Prostate gland (tissue), 2 donors: ENCODE data around the gene OR12D2. TPM values are rescaled to one million over a fixed set of nuclear protein-coding genes. Genes with fewer than 3 reads are reported as not detected.

ENCODE experiments used
- DNase-seq: peaks from one replicate; pipeline ENCODE4 v3.0.0-alpha.2; 2019; ENCODE audit warnings: low spot score
- H3K27ac ChIP-seq, 2 donors: fragments of 200-600 bp; sonication (generic); 2 replicates each; pipeline ENCODE4 v1.5.1; 2017 to 2019
- H3K27me3 ChIP-seq: fragments of 200-600 bp; sonication (generic); replicated peaks from 2 replicates; pipeline ENCODE4 v1.5.1; 2019; ENCODE audit not compliant: insufficient read depth
- H3K36me3 ChIP-seq, 2 donors: fragments of 200-600 bp; sonication (generic); 1 replicate in 1 of 2; 2 replicates in 1 of 2; pipeline versions ENCODE4 v1.5.1 to v1.8.1; 2017 to 2019
- H3K4me1 ChIP-seq: fragments of 200-600 bp; sonication (generic); replicated peaks from 2 replicates; pipeline ENCODE4 v1.5.1; 2019
- H3K4me3 ChIP-seq, 2 donors: fragments of 200-600 bp; sonication (generic); 2 replicates each; pipeline ENCODE4 v1.5.1; 2017 to 2019
- H3K9me3 ChIP-seq: fragments of 200-600 bp; sonication (generic); 2 replicates; pipeline ENCODE4 v1.5.1; 2017
- POLR2A ChIP-seq: fragments of 450-650 bp; IDR thresholded peaks from one replicate; pipeline ENCODE4 v1.6.1; 2016; ENCODE audit warnings: antibody characterized with exemption, mild to moderate bottlenecking
- POLR2AphosphoS5 ChIP-seq: sonication (generic); formaldehyde crosslinking; IDR thresholded peaks from one replicate; pipeline ENCODE4 v1.6.1; 2017; ENCODE audit warnings: antibody characterized with exemption
- WGBS: methylation state at CpG from one replicate; pipeline ENCODE4 v1.1.5; 2018; 5-methylcytosine and 5-hydroxymethylcytosine counted together
- intact Hi-C: fragments of 100-400 bp; cut with DNase I; formaldehyde crosslinking; loops from one replicate; pipeline ENCODE4 v1.14.2; 2022
- total RNA-seq, 2 donors: library from RNA; depleted of rRNA; stranded (reverse); fragments of >200 nt; gene quantifications; one replicate each; pipeline ENCODE4 v1.1.0, GENCODE V29; 2016
- TF ChIP-seq, protein P1 (sequence below), 4 experiments: fragments of 200-600 bp in 2 of 4; fragments of 450-650 bp in 2 of 4; sonication (generic) in 2 of 4; IDR thresholded peaks; 1 replicate in 3 of 4; 2 replicates in 1 of 4; pipeline ENCODE4 v1.5.1; 2016 to 2019; ENCODE audit warnings: antibody characterized with exemption in 4 of 4, mild to moderate bottlenecking in 2 of 4, moderate library complexity in 2 of 4

Gene OR12D2
- total RNA-seq, 2 donors from 2014 or later: not detected

DNA sequence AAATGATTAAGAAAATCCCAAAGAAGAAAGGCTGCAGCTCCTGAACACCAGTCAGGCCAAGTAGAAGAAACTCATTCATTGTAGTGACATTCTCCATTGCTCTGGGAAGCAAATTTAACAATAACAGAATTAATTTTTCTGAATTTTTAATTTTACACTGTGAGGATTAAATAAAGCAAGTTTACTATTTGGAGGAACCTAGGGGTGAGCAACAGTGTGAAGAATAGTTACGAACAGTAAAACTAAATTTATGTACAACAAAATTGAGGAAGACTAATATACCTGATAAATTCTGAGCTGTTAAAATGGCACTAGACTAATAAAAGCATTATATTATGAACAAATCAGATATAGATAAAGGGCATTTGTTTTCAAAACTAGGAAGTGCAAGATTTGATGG lies 20.2 kb upstream of the OR12D2 start, which contains the start of gene OR12D3:
Gene OR12D3, minus strand, starts transcription at position 101 of the 400 bp plus-strand sequence. Its CDS starts 4 bp downstream, at position 97.
- Histone ChIP-seq H3K27ac (no peak within 1 kb of the TSS), H3K9me3 (no peaks in the 10 kb centered on the region), H3K36me3 (no peaks in the 10 kb centered on the region), H3K4me1 (no peaks in the 10 kb centered on the region), H3K27me3 (no peaks in the 10 kb centered on the region), H3K4me3 (no peak within 1 kb of the TSS)
- intact Hi-C loops: no loop called here
- TF ChIP-seq POLR2AphosphoS5: no peak
- TF ChIP-seq, protein P1, sequence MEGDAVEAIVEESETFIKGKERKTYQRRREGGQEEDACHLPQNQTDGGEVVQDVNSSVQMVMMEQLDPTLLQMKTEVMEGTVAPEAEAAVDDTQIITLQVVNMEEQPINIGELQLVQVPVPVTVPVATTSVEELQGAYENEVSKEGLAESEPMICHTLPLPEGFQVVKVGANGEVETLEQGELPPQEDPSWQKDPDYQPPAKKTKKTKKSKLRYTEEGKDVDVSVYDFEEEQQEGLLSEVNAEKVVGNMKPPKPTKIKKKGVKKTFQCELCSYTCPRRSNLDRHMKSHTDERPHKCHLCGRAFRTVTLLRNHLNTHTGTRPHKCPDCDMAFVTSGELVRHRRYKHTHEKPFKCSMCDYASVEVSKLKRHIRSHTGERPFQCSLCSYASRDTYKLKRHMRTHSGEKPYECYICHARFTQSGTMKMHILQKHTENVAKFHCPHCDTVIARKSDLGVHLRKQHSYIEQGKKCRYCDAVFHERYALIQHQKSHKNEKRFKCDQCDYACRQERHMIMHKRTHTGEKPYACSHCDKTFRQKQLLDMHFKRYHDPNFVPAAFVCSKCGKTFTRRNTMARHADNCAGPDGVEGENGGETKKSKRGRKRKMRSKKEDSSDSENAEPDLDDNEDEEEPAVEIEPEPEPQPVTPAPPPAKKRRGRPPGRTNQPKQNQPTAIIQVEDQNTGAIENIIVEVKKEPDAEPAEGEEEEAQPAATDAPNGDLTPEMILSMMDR (IDR thresholded peaks at IDR 0.05): no peak
- TF ChIP-seq POLR2A: no peak
- WGBS: 93% methylated on average over 1 of the region's 1 CpG
- DNase-seq: no peak

DNA sequence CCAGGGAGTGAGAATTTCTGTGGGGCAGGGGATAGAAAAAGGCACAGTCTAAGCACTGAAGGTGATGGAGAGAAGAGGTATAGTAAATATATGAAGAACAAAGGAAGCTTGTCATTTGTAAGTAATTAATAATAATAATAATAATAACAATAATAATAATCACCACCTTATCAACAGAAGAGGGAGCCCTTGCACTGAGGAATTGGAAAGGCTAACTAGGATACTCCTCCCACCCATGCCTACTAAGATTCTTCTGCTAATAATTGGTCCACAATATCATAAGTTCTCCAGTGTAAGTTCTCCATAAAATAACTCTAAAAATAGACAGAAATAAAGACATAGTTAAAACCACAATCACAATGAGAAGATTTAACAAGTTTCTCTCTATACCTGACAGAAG lies 19.4 kb upstream of the OR12D2 start:
- H3K9me3 ChIP-seq: no peaks in the 10 kb centered on the region
- H3K27ac ChIP-seq: no peak overlapping the region
- no peaks in the 10 kb centered on the region for H3K36me3 ChIP-seq
- intact Hi-C loops: no loop called here
- DNase-seq: no peak
- TF ChIP-seq POLR2AphosphoS5: no peak
- TF ChIP-seq, protein P1 (IDR thresholded peaks at IDR 0.05): no peak
- TF ChIP-seq POLR2A: no peak
- H3K4me3 ChIP-seq: no peak overlapping the region
- H3K27me3 ChIP-seq: no peaks in the 10 kb centered on the region
- H3K4me1 ChIP-seq: no peaks in the 10 kb centered on the region

DNA sequence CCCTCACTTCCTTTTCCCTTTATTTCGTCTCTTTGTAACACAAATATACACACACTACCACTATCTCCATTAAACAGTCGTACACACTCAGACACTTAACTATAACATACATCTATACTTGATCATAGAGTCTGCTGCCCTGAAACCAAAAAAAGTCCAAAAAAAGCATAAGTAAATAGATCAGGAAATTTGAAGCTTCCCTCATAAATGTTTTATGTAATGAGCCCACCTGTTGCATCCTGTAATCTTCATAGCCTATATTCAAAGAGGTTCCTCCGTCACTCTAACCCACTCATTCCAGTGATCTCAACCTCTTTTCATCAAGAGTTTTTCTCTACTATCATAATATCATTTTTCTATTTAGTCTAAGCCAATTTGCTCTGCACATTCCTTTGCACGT lies 6.9 kb upstream of the OR12D2 start:
- intact Hi-C loops: no loop called here
- H3K27ac ChIP-seq: no peak overlapping the region
- H3K9me3 ChIP-seq: no peaks in the 10 kb centered on the region
- TF ChIP-seq POLR2AphosphoS5: no peak
- TF ChIP-seq, protein P1 (IDR thresholded peaks at IDR 0.05): no peak
- no peak for TF ChIP-seq POLR2A
- no peaks in the 10 kb centered on the region for H3K4me1 ChIP-seq
- H3K4me3 ChIP-seq: no peak overlapping the region
- H3K36me3 ChIP-seq: no peaks in the 10 kb centered on the region
- no peaks in the 10 kb centered on the region for H3K27me3 ChIP-seq
- 37% methylated on average over 4 of the region's 4 CpGs for WGBS
- DNase-seq: no peak

- Histone ChIP-seq H3K4me3 (no peak overlapping the region), H3K36me3 (no peaks in the 10 kb centered on the region), H3K27me3 (no peaks in the 10 kb centered on the region), H3K4me1 (no peaks in the 10 kb centered on the region), H3K9me3 (no peaks in the 10 kb centered on the region), H3K27ac (no peak overlapping the region)
- DNase-seq: no peak
- WGBS: 89% methylated on average over 2 of the region's 2 CpGs
- intact Hi-C loops: no loop called here
- TF ChIP-seq POLR2A: no peak
- TF ChIP-seq, protein P1 (IDR thresholded peaks at IDR 0.05): no peak
- TF ChIP-seq POLR2AphosphoS5: no peak
Measured at GRCh38 chr6:29399525-29399924, 4.1 kb downstream of the OR12D2 start.

DNA sequence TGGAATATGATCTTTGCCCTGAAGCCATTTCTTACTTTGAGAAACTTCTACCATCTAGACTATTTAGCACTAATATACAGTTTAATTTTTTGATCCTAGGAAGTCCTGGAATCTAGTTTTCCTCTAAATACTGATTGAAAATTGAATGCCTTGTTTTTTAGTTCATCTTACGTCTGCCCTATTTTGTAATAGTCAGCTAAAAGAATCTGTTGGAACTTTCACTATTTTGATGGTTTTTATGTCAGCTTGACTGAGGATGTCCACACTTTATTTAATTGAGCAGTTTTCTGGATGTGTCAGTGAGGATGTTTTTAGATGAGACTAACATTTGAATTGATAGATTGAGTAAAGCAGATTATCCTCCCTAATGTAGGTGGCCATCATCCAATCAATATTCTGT lies 8.4 kb downstream of the OR12D2 start:
- Histone ChIP-seq H3K36me3 (no peaks in the 10 kb centered on the region), H3K9me3 (no peaks in the 10 kb centered on the region), H3K27ac (no peak overlapping the region), H3K27me3 (no peaks in the 10 kb centered on the region), H3K4me1 (no peaks in the 10 kb centered on the region), H3K4me3 (no peak overlapping the region)
- intact Hi-C loops: no loop called here
- no peak for DNase-seq
- WGBS: 93% methylated on average over 1 of the region's 1 CpG
- TF ChIP-seq, protein P1 (IDR thresholded peaks at IDR 0.05): no peak
- TF ChIP-seq POLR2AphosphoS5: no peak
- no peak for TF ChIP-seq POLR2A
